SU-DHL-6 (cell line): Measurements from ENCODE around the gene NDUFB7.

Experiments used
- EZH2phosphoT487 ChIP-seq: fragments of 200-600 bp; sonication (generic), shearing (Covaris generic); conservative IDR thresholded peaks from 2 replicates; pipeline ENCODE4 v1.6.1; 2018; ENCODE audit warnings: mild to moderate bottlenecking, antibody characterized with exemption, low read length, moderate library complexity, mixed read lengths
- TF ChIP-seq, protein P1 (sequence below): fragments of 200-600 bp; sonication (generic); IDR thresholded peaks from one replicate; pipeline ENCODE4 v1.5.1; 2017; ENCODE audit warnings: antibody characterized with exemption, mild to moderate bottlenecking, low read length, moderate library complexity; ENCODE audit not compliant: insufficient read depth, poor library complexity, severe bottlenecking

DNA sequence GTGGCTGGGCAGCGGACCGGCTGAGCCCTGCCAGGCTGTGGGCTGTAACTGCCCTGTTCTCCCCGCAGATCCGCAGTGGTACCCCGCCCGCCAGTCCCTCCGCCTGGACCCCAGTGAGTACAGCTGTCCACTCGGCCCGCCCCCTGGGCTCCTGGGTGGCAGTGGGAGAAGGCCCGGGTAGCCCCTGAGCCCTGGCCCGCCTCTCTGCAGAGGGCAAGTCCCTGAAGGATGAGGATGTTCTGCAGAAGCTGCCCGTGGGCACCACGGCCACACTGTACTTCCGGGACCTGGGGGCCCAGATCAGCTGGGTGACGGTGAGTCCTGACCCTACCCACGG lies 8.3 kb downstream of the NDUFB7 start:
- TF ChIP-seq, protein P1, sequence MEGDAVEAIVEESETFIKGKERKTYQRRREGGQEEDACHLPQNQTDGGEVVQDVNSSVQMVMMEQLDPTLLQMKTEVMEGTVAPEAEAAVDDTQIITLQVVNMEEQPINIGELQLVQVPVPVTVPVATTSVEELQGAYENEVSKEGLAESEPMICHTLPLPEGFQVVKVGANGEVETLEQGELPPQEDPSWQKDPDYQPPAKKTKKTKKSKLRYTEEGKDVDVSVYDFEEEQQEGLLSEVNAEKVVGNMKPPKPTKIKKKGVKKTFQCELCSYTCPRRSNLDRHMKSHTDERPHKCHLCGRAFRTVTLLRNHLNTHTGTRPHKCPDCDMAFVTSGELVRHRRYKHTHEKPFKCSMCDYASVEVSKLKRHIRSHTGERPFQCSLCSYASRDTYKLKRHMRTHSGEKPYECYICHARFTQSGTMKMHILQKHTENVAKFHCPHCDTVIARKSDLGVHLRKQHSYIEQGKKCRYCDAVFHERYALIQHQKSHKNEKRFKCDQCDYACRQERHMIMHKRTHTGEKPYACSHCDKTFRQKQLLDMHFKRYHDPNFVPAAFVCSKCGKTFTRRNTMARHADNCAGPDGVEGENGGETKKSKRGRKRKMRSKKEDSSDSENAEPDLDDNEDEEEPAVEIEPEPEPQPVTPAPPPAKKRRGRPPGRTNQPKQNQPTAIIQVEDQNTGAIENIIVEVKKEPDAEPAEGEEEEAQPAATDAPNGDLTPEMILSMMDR = no peak
- TF ChIP-seq EZH2phosphoT487 = no peak
